OCI-LY1 (cell line): ENCODE measurements around the gene RFX4.

ENCODE experiments used
- H2AFZ ChIP-seq: fragments of 200-600 bp; sonication (generic), shearing (Covaris generic); 2 replicates; pipeline ENCODE4 v1.6.0; 2014; ENCODE audit warnings: antibody characterized with exemption, mild to moderate bottlenecking, low read length
- H3F3A ChIP-seq: fragments of 200-600 bp; sonication (generic), shearing (Covaris generic); 2 replicates; pipeline ENCODE4 v1.6.0; 2014; ENCODE audit warnings: mild to moderate bottlenecking, antibody characterized with exemption, low read length, moderate library complexity; ENCODE audit not compliant: insufficient read depth
- H3K27ac ChIP-seq: fragments of 200-600 bp; sonication (generic); 2 replicates; pipeline ENCODE4 v1.5.1; 2014; ENCODE audit warnings: low read length, mixed run types, mild to moderate bottlenecking, low read depth; ENCODE audit not compliant: poor library complexity, severe bottlenecking
- H3K27me3 ChIP-seq: fragments of 200-600 bp; sonication (generic); 2 replicates; pipeline ENCODE4 v1.6.0; 2014; ENCODE audit warnings: antibody characterized with exemption, mild to moderate bottlenecking, low read length, moderate library complexity; ENCODE audit not compliant: insufficient read depth
- H3K36me3 ChIP-seq: fragments of 200-600 bp; sonication (generic); 2 replicates; pipeline ENCODE4 v1.6.1; 2014; ENCODE audit warnings: mild to moderate bottlenecking, antibody characterized with exemption, low read length, moderate library complexity, mixed read lengths; ENCODE audit not compliant: insufficient read depth
- H3K4me1 ChIP-seq: fragments of 200-600 bp; sonication (generic); 2 replicates; pipeline ENCODE4 v1.5.1; 2014; ENCODE audit warnings: mild to moderate bottlenecking, low read length, moderate library complexity; ENCODE audit not compliant: insufficient read depth, severe bottlenecking
- H3K4me2 ChIP-seq: fragments of 200-600 bp; sonication (generic), shearing (Covaris generic); 2 replicates; pipeline ENCODE4 v1.6.1; 2014; ENCODE audit warnings: low read length
- H3K4me3 ChIP-seq: fragments of 200-600 bp; sonication (generic); 2 replicates; pipeline ENCODE4 v1.5.1; 2014; ENCODE audit warnings: low read length, low read depth, mild to moderate bottlenecking, mixed read lengths; ENCODE audit not compliant: poor library complexity, severe bottlenecking
- H3K79me2 ChIP-seq: fragments of 200-600 bp; shearing (Covaris generic); 2 replicates; pipeline ENCODE4 v1.6.1; 2016; ENCODE audit warnings: mixed run types, low read length, mixed read lengths; ENCODE audit not compliant: insufficient read depth
- H3K9ac ChIP-seq: fragments of 200-600 bp; sonication (generic), shearing (Covaris generic); 2 replicates; pipeline ENCODE4 v1.6.1; 2014; ENCODE audit warnings: mild to moderate bottlenecking, low read length, mixed read lengths
- H3K9me2 ChIP-seq: fragments of 200-600 bp; sonication (generic), shearing (Covaris generic); 2 replicates; pipeline ENCODE4 v1.6.1; 2014; ENCODE audit warnings: low read depth, mild to moderate bottlenecking, low read length, mixed read lengths
- H3K9me3 ChIP-seq: fragments of 200-600 bp; shearing (Covaris generic); 2 replicates; pipeline ENCODE4 v1.6.1; 2014; ENCODE audit warnings: low read length, mixed read lengths
- H4K20me1 ChIP-seq: fragments of 200-600 bp; sonication (generic), shearing (Covaris generic); 2 replicates; pipeline ENCODE4 v1.6.0; 2016; ENCODE audit warnings: mild to moderate bottlenecking, low read length; ENCODE audit not compliant: insufficient read depth
- CTCF ChIP-seq: fragments of 200-600 bp; sonication (generic), shearing (Covaris generic); IDR thresholded peaks from 2 replicates; pipeline ENCODE4 v1.5.1; 2017; ENCODE audit warnings: mild to moderate bottlenecking, antibody characterized with exemption, low read length, moderate library complexity, mixed read lengths
- EZH2 ChIP-seq: fragments of 200-600 bp; sonication (generic), shearing (Covaris generic); IDR thresholded peaks from 2 replicates; pipeline ENCODE4 v1.8.0; 2017; ENCODE audit warnings: borderline replicate concordance, mixed run types, mild to moderate bottlenecking, antibody characterized with exemption, low read length, moderate library complexity, mixed read lengths

The RFX4 gene

GRCh38 chr12:106601031-106601430 is 18.2 kb downstream of the RFX4 start:
- Histone ChIP-seq H3K79me2 (no peaks in the 10 kb centered on the region), H3K27me3 (no peaks in the 10 kb centered on the region), H3K4me3 (no peak overlapping the region), H3K36me3 (no peaks in the 10 kb centered on the region), H3K9ac (no peak overlapping the region), H4K20me1 (no peaks in the 10 kb centered on the region), H3K4me2 (no peak overlapping the region), H3K9me2 (no peaks in the 10 kb centered on the region), H3K4me1 (no peaks in the 10 kb centered on the region), H3F3A (no peaks in the 10 kb centered on the region), H2AFZ (no peak overlapping the region), H3K27ac (no peak overlapping the region), H3K9me3 (no peaks in the 10 kb centered on the region)
- TF ChIP-seq EZH2 (no peak), CTCF (no peak)

DNA sequence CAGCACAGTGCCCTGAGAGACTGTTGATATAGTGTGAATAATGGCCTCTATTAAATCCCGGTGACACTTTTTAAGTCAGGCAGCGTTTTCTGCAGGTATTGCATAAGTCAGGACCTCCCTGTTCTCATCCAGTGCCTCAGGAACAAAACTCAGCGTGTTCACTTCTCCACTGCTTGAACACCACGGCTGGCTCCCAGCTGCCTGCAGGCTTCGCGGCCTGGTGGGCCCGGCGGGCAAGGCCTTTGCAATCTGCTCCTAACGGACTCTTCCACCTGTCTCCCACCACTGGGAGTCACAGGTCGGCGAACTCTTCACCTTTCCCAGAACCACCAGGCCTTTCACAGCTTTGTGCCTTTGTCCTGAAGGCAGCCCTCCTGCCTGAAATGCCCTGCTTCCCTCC is 18.7 kb downstream of the RFX4 start:
- Histone ChIP-seq H3K9ac (no peak overlapping the region), H3F3A (no peaks in the 10 kb centered on the region), H3K79me2 (no peaks in the 10 kb centered on the region), H3K4me3 (no peak overlapping the region), H3K36me3 (no peaks in the 10 kb centered on the region), H4K20me1 (no peaks in the 10 kb centered on the region), H3K27ac (no peak overlapping the region), H3K27me3 (no peaks in the 10 kb centered on the region), H3K9me2 (no peaks in the 10 kb centered on the region), H3K4me1 (no peaks in the 10 kb centered on the region), H2AFZ (no peak overlapping the region), H3K9me3 (no peaks in the 10 kb centered on the region), H3K4me2 (no peak overlapping the region)
- TF ChIP-seq CTCF (no peak), EZH2 (no peak)

DNA sequence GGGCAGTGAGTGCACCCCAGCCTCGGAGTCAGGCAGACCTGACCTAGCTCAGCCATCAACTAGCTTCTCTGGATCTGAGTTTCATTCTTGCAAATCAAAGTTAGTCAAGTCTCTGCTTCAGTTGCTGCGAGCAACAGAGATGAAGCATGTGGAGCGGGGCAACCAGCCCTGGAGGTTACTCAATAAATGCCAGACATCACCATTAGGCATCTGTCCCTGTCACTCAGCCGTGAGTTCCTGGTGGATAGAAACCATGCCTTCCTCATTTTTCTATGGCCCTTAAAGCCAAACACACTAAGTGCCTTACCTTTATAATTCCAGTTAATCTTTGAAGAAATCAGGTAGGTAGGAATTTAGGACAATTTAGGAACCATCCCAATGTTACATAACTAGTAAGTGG is 19.3 kb downstream of the RFX4 start:
- TF ChIP-seq EZH2 (no peak), CTCF (no peak)
- Histone ChIP-seq H3F3A (no peaks in the 10 kb centered on the region), H3K79me2 (no peaks in the 10 kb centered on the region), H2AFZ (no peak overlapping the region), H3K9ac (no peak overlapping the region), H3K9me3 (no peaks in the 10 kb centered on the region), H3K4me1 (no peaks in the 10 kb centered on the region), H3K4me2 (no peak overlapping the region), H4K20me1 (no peaks in the 10 kb centered on the region), H3K9me2 (no peaks in the 10 kb centered on the region), H3K27ac (no peak overlapping the region), H3K27me3 (no peaks in the 10 kb centered on the region), H3K4me3 (no peak overlapping the region), H3K36me3 (no peaks in the 10 kb centered on the region)
